GM20431 (cell line): ENCODE measurements around the gene ALDH5A1.

Source experiments
- in situ Hi-C: fragments of 300-500 bp; cut with MseI, MboI; formaldehyde crosslinking; loops from one replicate; pipeline ENCODE4 v1.15.0; 2020; ENCODE audit warnings: low sequenced_read_pairs; ENCODE audit not compliant: unreplicated experiment

Gene ALDH5A1

GRCh38 chr6:24522228-24523176 is 27.7 kb downstream of the ALDH5A1 start:
- in situ Hi-C loops = no loop called here

- in situ Hi-C loops = no loop called here
Measured at GRCh38 chr6:24524329-24524728, 29.6 kb downstream of the ALDH5A1 start.

GRCh38 chr6:24524805-24525204 is 30.0 kb downstream of the ALDH5A1 start:
- in situ Hi-C loops = no loop called here

GRCh38 chr6:24529985-24530384 is 35.2 kb downstream of the ALDH5A1 start:
- in situ Hi-C loops = no loop called here

DNA sequence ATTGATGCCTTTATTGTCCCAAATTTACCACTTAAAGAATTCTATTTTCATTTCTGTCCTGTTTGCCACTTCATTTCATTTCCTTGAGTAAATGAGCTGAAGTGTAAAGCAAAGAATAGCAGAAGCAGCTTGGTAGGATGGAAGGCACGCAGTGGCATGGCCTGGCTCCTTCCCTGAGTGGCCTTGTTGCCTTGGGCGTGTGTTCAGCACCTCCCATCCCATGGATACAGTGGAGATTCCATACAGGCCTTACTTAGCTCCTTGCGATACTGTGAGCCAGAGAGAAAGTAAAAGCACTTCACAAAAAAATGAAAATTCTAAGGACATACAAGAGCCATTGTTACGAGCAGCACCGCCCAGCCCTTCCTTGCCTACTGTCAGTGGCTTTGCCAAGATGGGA is 39.6 kb downstream of the ALDH5A1 start:
- in situ Hi-C loops = no loop called here

GRCh38 chr6:24535210-24535609 is 40.4 kb downstream of the ALDH5A1 start:
- in situ Hi-C loops = no loop called here

DNA sequence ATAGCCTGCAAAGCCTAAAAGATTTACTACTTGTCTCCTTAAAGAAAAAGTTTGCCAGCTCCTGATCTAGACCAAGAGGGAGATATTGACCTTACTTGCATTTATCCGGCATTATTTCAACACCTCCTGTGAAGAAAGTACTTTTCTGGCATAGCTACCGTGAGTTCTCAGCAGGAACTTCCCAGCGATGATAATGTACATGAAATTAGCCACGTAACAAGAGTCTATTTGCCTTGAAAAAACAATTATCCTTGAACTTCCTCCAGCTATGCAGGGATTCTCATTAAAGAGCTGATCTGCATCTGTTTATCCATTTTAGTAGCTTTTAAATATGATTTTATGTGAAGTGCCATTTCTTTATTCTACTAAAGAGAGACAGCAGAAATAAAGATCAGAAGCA is 41.7 kb downstream of the ALDH5A1 start:
- in situ Hi-C loops = no loop called here

- in situ Hi-C loops = no loop called here
Measured at GRCh38 chr6:24537082-24537699, 42.4 kb downstream of the ALDH5A1 start.

- in situ Hi-C loops = no loop called here
Measured at GRCh38 chr6:24537771-24538385, 43.1 kb downstream of the ALDH5A1 start.

DNA sequence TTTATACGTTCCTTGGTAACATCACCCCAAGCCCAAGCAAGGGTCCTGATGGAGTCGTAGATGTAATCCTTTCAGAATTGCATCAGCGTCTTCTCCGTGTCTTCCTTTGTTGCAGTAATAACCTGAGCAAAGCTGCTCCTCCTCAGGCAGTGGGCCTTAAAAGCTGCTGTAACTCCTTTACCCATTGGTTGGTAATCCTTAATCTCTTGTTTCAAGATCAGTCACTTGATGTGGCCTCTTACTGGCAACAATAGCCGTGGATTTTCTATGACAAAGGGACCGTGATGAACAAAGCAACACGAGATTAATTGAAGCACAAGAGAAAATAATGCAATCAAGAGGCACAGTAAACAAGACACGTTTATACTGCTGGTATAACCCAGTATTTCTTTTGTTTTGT is 44.6 kb downstream of the ALDH5A1 start:
- in situ Hi-C loops = no loop called here

GRCh38 chr6:24540197-24540596 is 45.4 kb downstream of the ALDH5A1 start:
- in situ Hi-C loops = no loop called here

DNA sequence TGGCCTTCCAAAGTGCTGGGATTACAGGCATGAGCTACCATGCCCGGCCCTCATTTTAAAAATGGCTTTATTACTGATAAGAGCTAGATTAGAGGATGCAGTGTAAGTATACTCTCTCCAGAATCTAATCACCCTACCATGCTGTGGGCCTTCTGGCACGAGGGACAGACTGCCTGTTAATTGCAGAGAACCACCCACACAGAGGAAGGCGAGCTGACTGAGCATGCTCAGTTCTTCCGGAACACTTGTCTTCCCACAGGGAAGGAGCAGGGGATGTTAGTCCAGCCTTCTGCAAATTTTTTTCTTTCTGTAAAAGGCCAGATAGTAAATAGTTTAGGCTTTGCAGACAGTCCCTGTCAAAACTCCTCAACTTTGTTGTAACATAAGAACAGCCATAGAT is 48.9 kb downstream of the ALDH5A1 start:
- in situ Hi-C loops = no loop called here

- in situ Hi-C loops = no loop called here
Measured at GRCh38 chr6:24545183-24545582, 50.4 kb downstream of the ALDH5A1 start.

- in situ Hi-C loops = no loop called here
Measured at GRCh38 chr6:24545691-24546090, 50.9 kb downstream of the ALDH5A1 start.

DNA sequence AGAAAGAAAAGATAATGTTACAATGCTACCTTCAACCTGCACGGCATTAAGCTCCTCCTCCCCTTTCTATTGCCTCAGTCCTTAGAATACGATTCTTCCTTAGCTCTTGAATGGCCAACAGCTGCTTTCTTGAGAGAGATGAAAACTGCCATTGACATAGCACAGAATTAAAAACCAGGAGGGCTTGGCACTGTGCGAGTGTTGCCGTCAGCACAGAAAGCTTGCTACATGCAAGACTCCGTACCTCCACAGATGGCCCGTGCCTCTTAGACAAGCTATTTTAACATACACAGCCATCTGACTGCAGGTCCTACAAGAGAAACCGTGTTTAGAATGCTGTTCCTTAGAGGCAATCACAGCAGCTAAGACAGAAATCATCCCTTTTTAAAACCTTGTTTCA is 51.7 kb downstream of the ALDH5A1 start:
- in situ Hi-C loops = no loop called here

DNA sequence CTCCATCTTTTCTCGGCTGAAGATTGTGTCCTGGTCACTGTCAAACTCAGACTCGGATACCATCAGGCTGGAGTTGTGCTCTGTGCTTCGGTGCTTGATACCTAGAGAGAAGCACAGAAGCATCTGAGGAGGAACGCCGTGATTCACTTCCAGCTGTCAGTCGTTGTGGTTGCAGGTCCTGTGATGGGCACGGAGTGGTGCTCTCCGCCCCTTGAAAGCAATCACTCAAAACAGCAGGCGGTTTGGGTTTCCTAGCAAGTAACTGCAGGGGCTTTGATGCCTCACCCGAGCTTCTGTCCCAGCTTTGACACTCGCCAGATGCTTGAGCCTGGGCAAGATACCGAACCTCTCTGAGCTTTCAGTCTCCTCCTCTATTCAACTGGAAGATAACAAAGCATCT is 52.5 kb downstream of the ALDH5A1 start:
- in situ Hi-C loops = no loop called here

GRCh38 chr6:24549158-24549557 is 54.4 kb downstream of the ALDH5A1 start:
- in situ Hi-C loops = no loop called here

GRCh38 chr6:24549674-24550353 is 55.0 kb downstream of the ALDH5A1 start:
- in situ Hi-C loops = no loop called here

DNA sequence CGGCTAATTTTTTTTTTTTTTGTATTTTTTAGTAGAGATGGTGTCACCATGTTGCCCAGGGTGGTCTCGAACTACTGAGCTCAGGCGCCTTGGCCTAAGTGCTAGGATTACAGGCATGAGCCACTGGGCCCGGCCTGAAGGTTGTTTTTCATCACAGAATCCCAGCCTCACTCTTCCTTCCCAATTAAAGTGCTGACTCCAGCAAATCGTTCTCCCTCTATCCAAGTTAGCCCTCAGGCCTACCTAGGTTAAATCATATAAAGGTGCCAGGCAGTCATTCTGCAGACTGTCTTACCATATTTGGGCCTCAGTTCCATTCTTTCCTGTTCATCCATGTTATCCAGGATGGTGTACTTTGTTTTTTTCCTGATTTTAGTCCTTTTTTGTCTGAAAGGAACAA is 56.4 kb downstream of the ALDH5A1 start:
- in situ Hi-C loops = no loop called here

GRCh38 chr6:24554474-24554873 is 59.7 kb downstream of the ALDH5A1 start:
- in situ Hi-C loops = no loop called here

DNA sequence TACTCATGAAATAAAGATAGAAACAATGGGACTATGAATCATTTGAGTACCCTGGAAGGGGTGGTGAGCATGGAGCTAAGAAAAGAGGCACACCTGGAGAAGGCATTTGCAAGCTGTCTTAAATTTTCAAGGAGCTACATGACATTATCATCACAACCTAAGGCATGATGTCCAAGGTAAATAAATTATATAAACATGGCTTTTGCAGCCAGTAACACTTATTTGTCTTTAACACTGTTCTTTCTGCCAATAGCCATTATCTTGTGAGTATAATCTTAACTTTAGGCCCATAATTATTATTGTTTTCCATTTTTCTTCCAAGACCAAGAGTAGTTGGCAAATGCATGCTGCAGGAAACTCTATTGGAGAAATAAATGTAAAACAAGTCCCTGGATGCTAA is 63.7 kb downstream of the ALDH5A1 start:
- in situ Hi-C loops = no loop called here
